NB4 (cell line): ENCODE results near the gene DRP2.

ENCODE experiments used
- DNase-seq: peaks from one replicate; pipeline ENCODE4 v3.0.0; 2010; ENCODE audit warnings: low read depth
- H3K4me3 ChIP-seq: one replicate; pipeline ENCODE4 v1.5.1; 2011; ENCODE audit warnings: mild to moderate bottlenecking, low read depth, low read length, moderate library complexity
- CTCF ChIP-seq: IDR thresholded peaks from one replicate; pipeline ENCODE4 v1.5.1; 2012; ENCODE audit warnings: low read depth, low read length
- MAX ChIP-seq: IDR thresholded peaks from 2 replicates; pipeline ENCODE4 v1.6.1; 2011; ENCODE audit warnings: low read depth, low read length
- MYC ChIP-seq: IDR thresholded peaks from 2 replicates; pipeline ENCODE4 v1.6.1; 2011; ENCODE audit warnings: low read depth, low read length
- POLR2A ChIP-seq: IDR thresholded peaks from 2 replicates; pipeline ENCODE4 v1.6.1; 2011; ENCODE audit warnings: mild to moderate bottlenecking; ENCODE audit not compliant: insufficient read length; ENCODE audit errors: extremely low read depth

The DRP2 gene

GRCh38 chrX:101217689-101218088 lies 1.9 kb upstream of the DRP2 start:
- DNase-seq = no peak
- TF ChIP-seq POLR2A = no peak
- TF ChIP-seq CTCF = no peak
- TF ChIP-seq MAX = no peak
- TF ChIP-seq MYC = no peak

GRCh38 chrX:101219864-101220346 lies 319 bp downstream of the DRP2 start:
- DNase-seq = no peak
- TF ChIP-seq MAX (no peak), MYC (no peak), CTCF (no peak), POLR2A (no peak)
- H3K4me3 ChIP-seq = no peak overlapping the region

More at GRCh38 chrX:101217689-101218088, 1.9 kb upstream of the DRP2 start:
- no peak overlapping the region for H3K4me3 ChIP-seq

DNA sequence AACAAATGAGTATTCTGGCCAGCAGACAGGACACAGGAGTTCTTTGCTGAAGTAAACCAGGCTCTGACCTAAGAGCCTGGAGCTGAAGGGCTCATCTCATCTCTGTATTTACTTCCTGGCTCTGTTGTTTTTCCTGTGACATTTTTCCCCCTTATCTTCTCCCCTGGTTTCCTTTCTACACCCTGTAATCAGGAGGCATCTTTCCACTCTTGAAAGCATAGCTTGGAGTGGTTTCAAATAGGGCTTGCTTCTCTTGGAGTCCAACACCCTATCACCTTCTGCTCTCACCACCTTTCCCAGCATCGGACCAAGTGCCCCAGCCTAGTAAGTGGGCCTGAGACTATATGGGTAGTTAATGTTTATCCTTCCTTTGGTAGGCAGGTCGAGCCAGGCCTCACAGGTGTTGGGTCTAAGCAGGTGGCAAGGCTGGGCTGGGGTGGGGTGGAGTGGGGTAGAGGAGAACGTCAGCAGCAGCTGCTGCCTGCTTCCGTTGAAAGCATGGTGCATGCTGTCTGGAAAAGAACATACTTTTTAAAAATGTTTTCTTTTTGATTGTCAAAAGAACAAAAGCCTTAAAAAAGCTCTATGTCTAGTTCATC lies 1.2 kb downstream of the DRP2 start:
- no peak for DNase-seq
- TF ChIP-seq CTCF (no peak), MYC (no peak), POLR2A (no peak), MAX (no peak)
- no peak overlapping the region for H3K4me3 ChIP-seq

- H3K4me3 ChIP-seq = no peak overlapping the region
- TF ChIP-seq MAX = no peak
- TF ChIP-seq POLR2A = no peak
- no peak for TF ChIP-seq CTCF
- TF ChIP-seq MYC = no peak
- DNase-seq = no peak
Measured at GRCh38 chrX:101223226-101223625, 3.6 kb downstream of the DRP2 start.

DNA sequence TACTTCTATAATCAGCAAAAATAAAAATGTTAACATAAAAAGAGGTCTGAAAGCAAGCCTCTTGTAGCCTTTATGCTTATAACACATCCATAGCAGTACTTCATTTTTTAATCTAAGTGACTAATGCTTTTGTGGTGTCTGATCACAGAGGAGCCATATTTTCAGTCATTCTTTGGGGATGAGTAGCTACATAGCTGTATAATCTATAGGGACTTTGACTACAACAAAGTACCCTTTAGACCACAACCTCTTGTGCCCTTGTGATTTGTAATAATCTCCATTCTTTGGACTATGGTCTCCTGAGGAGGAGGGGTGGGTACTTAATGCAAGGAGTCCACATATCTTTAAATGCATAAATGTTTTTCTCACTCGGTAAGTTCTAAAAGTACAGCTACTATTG lies 9.6 kb downstream of the DRP2 start:
- H3K4me3 ChIP-seq = no peak overlapping the region
- TF ChIP-seq POLR2A (no peak), MYC (no peak), MAX (no peak), CTCF (no peak)
- DNase-seq = no peak

- TF ChIP-seq MAX (no peak), MYC (no peak), POLR2A (no peak), CTCF (no peak)
- no peak overlapping the region for H3K4me3 ChIP-seq
- DNase-seq = no peak
Measured at GRCh38 chrX:101230636-101231035, 11.1 kb downstream of the DRP2 start.
